ENCODE measurements around the gene MELK.

Gene MELK

GRCh38 chr9:36637491-36638270 is 65.0 kb downstream of the MELK start:
- H3K27me3 ChIP-seq (ENCODE audit: control insufficient read depth, insufficient read depth, low read length), result no peaks in the 10 kb centered on the region
- no peaks in the 10 kb centered on the region for H3K4me1 ChIP-seq (ENCODE audit: control insufficient read depth, low read depth, low read length)
- H3K9ac ChIP-seq (ENCODE audit: low read length), result no peak overlapping the region
- peaks cover 27% of the 10 kb centered on the region for H3K36me3 ChIP-seq (ENCODE audit: control insufficient read depth, low read depth, low read length)
- no peak overlapping the region for H3K27ac ChIP-seq (ENCODE audit: low read length)
- H3K9me3 ChIP-seq (ENCODE audit: control insufficient read depth, low read depth, low read length), result no peaks in the 10 kb centered on the region
- H3K4me3 ChIP-seq (ENCODE audit: low read length), result no peak overlapping the region

GRCh38 chr9:36640771-36641381 is 68.2 kb downstream of the MELK start:
- Histone ChIP-seq H3K9me3 (ENCODE audit: control insufficient read depth, low read depth, low read length) (no peaks in the 10 kb centered on the region), H3K4me1 (ENCODE audit: control insufficient read depth, low read depth, low read length) (no peaks in the 10 kb centered on the region), H3K36me3 (ENCODE audit: control insufficient read depth, low read depth, low read length) (peaks cover 30% of the 10 kb centered on the region), H3K27me3 (ENCODE audit: control insufficient read depth, insufficient read depth, low read length) (no peaks in the 10 kb centered on the region), H3K27ac (ENCODE audit: low read length) (no peak overlapping the region), H3K4me3 (ENCODE audit: low read length) (no peak overlapping the region), H3K9ac (ENCODE audit: low read length) (no peak overlapping the region)

- no peaks in the 10 kb centered on the region for H3K4me1 ChIP-seq (ENCODE audit: control insufficient read depth, low read depth, low read length)
- H3K9me3 ChIP-seq (ENCODE audit: control insufficient read depth, low read depth, low read length), result no peaks in the 10 kb centered on the region
- no peak overlapping the region for H3K27ac ChIP-seq (ENCODE audit: low read length)
- H3K27me3 ChIP-seq (ENCODE audit: control insufficient read depth, insufficient read depth, low read length), result no peaks in the 10 kb centered on the region
- peaks cover 32% of the 10 kb centered on the region for H3K36me3 ChIP-seq (ENCODE audit: control insufficient read depth, low read depth, low read length)
- H3K4me3 ChIP-seq (ENCODE audit: low read length), result no peak overlapping the region
- no peak overlapping the region for H3K9ac ChIP-seq (ENCODE audit: low read length)
These were observed 70.1 kb downstream of the MELK start for GRCh38 chr9:36642817-36643216.

- Histone ChIP-seq H3K4me3 (ENCODE audit: low read length) (no peak overlapping the region), H3K4me1 (ENCODE audit: control insufficient read depth, low read depth, low read length) (no peaks in the 10 kb centered on the region), H3K9me3 (ENCODE audit: control insufficient read depth, low read depth, low read length) (no peaks in the 10 kb centered on the region), H3K36me3 (ENCODE audit: control insufficient read depth, low read depth, low read length) (peaks cover 33% of the 10 kb centered on the region), H3K27ac (ENCODE audit: low read length) (no peak overlapping the region), H3K27me3 (ENCODE audit: control insufficient read depth, insufficient read depth, low read length) (no peaks in the 10 kb centered on the region), H3K9ac (ENCODE audit: low read length) (no peak overlapping the region)
These were observed 84.1 kb downstream of the MELK start for GRCh38 chr9:36656842-36657241.

GRCh38 chr9:36659500-36659899 is 86.8 kb downstream of the MELK start:
- H3K36me3 ChIP-seq (ENCODE audit: control insufficient read depth, low read depth, low read length), result peaks cover 25% of the 10 kb centered on the region
- H3K4me1 ChIP-seq (ENCODE audit: control insufficient read depth, low read depth, low read length), result no peaks in the 10 kb centered on the region
- no peaks in the 10 kb centered on the region for H3K9me3 ChIP-seq (ENCODE audit: control insufficient read depth, low read depth, low read length)

GRCh38 chr9:36664806-36665205 is 92.1 kb downstream of the MELK start:
- Histone ChIP-seq H3K27ac (ENCODE audit: low read length) (no peak overlapping the region), H3K9ac (ENCODE audit: low read length) (no peak overlapping the region), H3K4me1 (ENCODE audit: control insufficient read depth, low read depth, low read length) (no peaks in the 10 kb centered on the region), H3K36me3 (ENCODE audit: control insufficient read depth, low read depth, low read length) (peaks cover 36% of the 10 kb centered on the region), H3K27me3 (ENCODE audit: control insufficient read depth, insufficient read depth, low read length) (no peaks in the 10 kb centered on the region), H3K4me3 (ENCODE audit: low read length) (no peak overlapping the region), H3K9me3 (ENCODE audit: control insufficient read depth, low read depth, low read length) (no peaks in the 10 kb centered on the region)

More at GRCh38 chr9:36659500-36659899, 86.8 kb downstream of the MELK start:
- Histone ChIP-seq H3K9ac (ENCODE audit: low read length) (no peak overlapping the region), H3K27me3 (ENCODE audit: control insufficient read depth, insufficient read depth, low read length) (no peaks in the 10 kb centered on the region), H3K4me3 (ENCODE audit: low read length) (no peak overlapping the region), H3K27ac (ENCODE audit: low read length) (no peak overlapping the region)

GRCh38 chr9:36665387-36665786 is 92.7 kb downstream of the MELK start:
- peaks cover 32% of the 10 kb centered on the region for H3K36me3 ChIP-seq (ENCODE audit: control insufficient read depth, low read depth, low read length)
- no peaks in the 10 kb centered on the region for H3K27me3 ChIP-seq (ENCODE audit: control insufficient read depth, insufficient read depth, low read length)
- H3K27ac ChIP-seq (ENCODE audit: low read length), result no peak overlapping the region
- no peak overlapping the region for H3K9ac ChIP-seq (ENCODE audit: low read length)
- H3K4me1 ChIP-seq (ENCODE audit: control insufficient read depth, low read depth, low read length), result no peaks in the 10 kb centered on the region
- no peak overlapping the region for H3K4me3 ChIP-seq (ENCODE audit: low read length)
- H3K9me3 ChIP-seq (ENCODE audit: control insufficient read depth, low read depth, low read length), result no peaks in the 10 kb centered on the region

GRCh38 chr9:36665921-36666431 is 93.3 kb downstream of the MELK start:
- H3K9me3 ChIP-seq (ENCODE audit: control insufficient read depth, low read depth, low read length), result no peaks in the 10 kb centered on the region
- no peaks in the 10 kb centered on the region for H3K4me1 ChIP-seq (ENCODE audit: control insufficient read depth, low read depth, low read length)
- H3K27ac ChIP-seq (ENCODE audit: low read length), result no peak overlapping the region
- H3K9ac ChIP-seq (ENCODE audit: low read length), result no peak overlapping the region
- H3K4me3 ChIP-seq (ENCODE audit: low read length), result no peak overlapping the region
- no peaks in the 10 kb centered on the region for H3K27me3 ChIP-seq (ENCODE audit: control insufficient read depth, insufficient read depth, low read length)
- H3K36me3 ChIP-seq (ENCODE audit: control insufficient read depth, low read depth, low read length), result peaks cover 32% of the 10 kb centered on the region

- H3K27me3 ChIP-seq (ENCODE audit: control insufficient read depth, insufficient read depth, low read length), result no peaks in the 10 kb centered on the region
- H3K36me3 ChIP-seq (ENCODE audit: control insufficient read depth, low read depth, low read length), result peaks cover 25% of the 10 kb centered on the region
- no peak overlapping the region for H3K4me3 ChIP-seq (ENCODE audit: low read length)
- H3K9me3 ChIP-seq (ENCODE audit: control insufficient read depth, low read depth, low read length), result no peaks in the 10 kb centered on the region
- H3K4me1 ChIP-seq (ENCODE audit: control insufficient read depth, low read depth, low read length), result no peaks in the 10 kb centered on the region
- H3K9ac ChIP-seq (ENCODE audit: low read length), result no peak overlapping the region
- H3K27ac ChIP-seq (ENCODE audit: low read length), result no peak overlapping the region
These were observed 98.9 kb downstream of the MELK start for GRCh38 chr9:36671561-36671960.

GRCh38 chr9:36676091-36676490 is 103.4 kb downstream of the MELK start:
- Histone ChIP-seq H3K36me3 (ENCODE audit: control insufficient read depth, low read depth, low read length) (peaks cover 17% of the 10 kb centered on the region), H3K9ac (ENCODE audit: low read length) (no peak overlapping the region), H3K9me3 (ENCODE audit: control insufficient read depth, low read depth, low read length) (no peaks in the 10 kb centered on the region), H3K4me3 (ENCODE audit: low read length) (no peak overlapping the region), H3K27ac (ENCODE audit: low read length) (no peak overlapping the region), H3K4me1 (ENCODE audit: control insufficient read depth, low read depth, low read length) (no peaks in the 10 kb centered on the region), H3K27me3 (ENCODE audit: control insufficient read depth, insufficient read depth, low read length) (no peaks in the 10 kb centered on the region)

GRCh38 chr9:36676778-36677485 is 104.2 kb downstream of the MELK start:
- Histone ChIP-seq H3K27me3 (ENCODE audit: control insufficient read depth, insufficient read depth, low read length) (no peaks in the 10 kb centered on the region), H3K4me3 (ENCODE audit: low read length) (no peak overlapping the region), H3K4me1 (ENCODE audit: control insufficient read depth, low read depth, low read length) (no peaks in the 10 kb centered on the region), H3K27ac (ENCODE audit: low read length) (no peak overlapping the region), H3K9me3 (ENCODE audit: control insufficient read depth, low read depth, low read length) (no peaks in the 10 kb centered on the region), H3K36me3 (ENCODE audit: control insufficient read depth, low read depth, low read length) (peaks cover 17% of the 10 kb centered on the region), H3K9ac (ENCODE audit: low read length) (no peak overlapping the region)
